IMR-90 (cell line): ENCODE data around the gene DOK6.

ENCODE experiments used
- CEBPB ChIP-seq: IDR thresholded peaks from 2 replicates; pipeline ENCODE4 v1.6.1; 2012; ENCODE audit warnings: low read depth, low read length, improper control_type of control experiment
- CHD1 ChIP-seq: IDR thresholded peaks from 2 replicates; pipeline ENCODE4 v1.6.1; 2012; ENCODE audit warnings: low read depth, low read length, improper control_type of control experiment
- CTCF ChIP-seq: conservative IDR thresholded peaks from 2 replicates; pipeline ENCODE4 v1.5.1; 2012; ENCODE audit warnings: mild to moderate bottlenecking, low read depth, low read length, improper control_type of control experiment
- FOS ChIP-seq: fragments of 150-350 bp; IDR thresholded peaks from 2 replicates; pipeline ENCODE4 v1.6.1; 2016; ENCODE audit warnings: low read depth, low read length
- MAFK ChIP-seq: IDR thresholded peaks from 2 replicates; pipeline ENCODE4 v1.6.1; 2012; ENCODE audit warnings: low read depth, low read length, improper control_type of control experiment
- MAZ ChIP-seq: IDR thresholded peaks from 2 replicates; pipeline ENCODE4 v1.6.1; 2012; ENCODE audit warnings: low read depth, mild to moderate bottlenecking, low read length, improper control_type of control experiment, moderate library complexity, borderline replicate concordance
- MXI1 ChIP-seq: IDR thresholded peaks from 2 replicates; pipeline ENCODE4 v1.6.1; 2012; ENCODE audit warnings: low read depth, mild to moderate bottlenecking, low read length, moderate library complexity, borderline replicate concordance
- POLR2A ChIP-seq: IDR thresholded peaks from 2 replicates; pipeline ENCODE4 v1.6.1; 2012; ENCODE audit warnings: mild to moderate bottlenecking, low read depth, low read length
- RAD21 ChIP-seq: IDR thresholded peaks from 2 replicates; pipeline ENCODE4 v1.6.1; 2012; ENCODE audit warnings: low read length, improper control_type of control experiment
- RCOR1 ChIP-seq: IDR thresholded peaks from 2 replicates; pipeline ENCODE4 v1.6.1; 2012; ENCODE audit warnings: mild to moderate bottlenecking, low read length, improper control_type of control experiment; ENCODE audit not compliant: insufficient replicate concordance
- RFX5 ChIP-seq: IDR thresholded peaks from 2 replicates; pipeline ENCODE4 v1.8.0; 2012; ENCODE audit warnings: low read depth, mild to moderate bottlenecking, low read length, moderate library complexity
- SMC3 ChIP-seq: fragments of 150-350 bp; IDR thresholded peaks from 2 replicates; pipeline ENCODE4 v1.6.1; 2016; ENCODE audit warnings: low read depth, mild to moderate bottlenecking, antibody characterized with exemption, low read length, moderate library complexity
- USF2 ChIP-seq: fragments of 150-350 bp; IDR thresholded peaks from 2 replicates; pipeline ENCODE4 v1.6.1; 2017; ENCODE audit warnings: mild to moderate bottlenecking, antibody characterized with exemption, low read length, low read depth

GRCh38 chr18:69737851-69738250, 337.2 kb downstream of the DOK6 start:
- TF ChIP-seq CTCF: no peak
- TF ChIP-seq RCOR1: no peak
- TF ChIP-seq MXI1: no peak
- TF ChIP-seq RAD21: no peak
- TF ChIP-seq CEBPB: no peak
- TF ChIP-seq MAFK: no peak
- no peak for TF ChIP-seq SMC3
- no peak for TF ChIP-seq USF2
- no peak for TF ChIP-seq MAZ
- TF ChIP-seq POLR2A: no peak
- TF ChIP-seq RFX5: no peak
- no peak for TF ChIP-seq FOS
- TF ChIP-seq CHD1: no peak
